Caco-2 (cell line): ENCODE data around the gene FHIT. TPM values are rescaled to one million over a fixed set of nuclear protein-coding genes. Genes with fewer than 3 reads are reported as not detected.
"Not testable (repeated sequence)": the region's sequence is repeated elsewhere in the genome, so short reads cannot be mapped to it uniquely, and the experiment has no call there.

ENCODE experiments used
- BruUV-seq: library from RNA; stranded (reverse); fragments of 400-500 nt; replicated peaks from 2 replicates; lab custom pipeline; 2021; lab: Mats Ljungman, UMichigan
- CTCF ChIA-PET: fragments of 300-600 bp; sonication (Branson Sonifier 250); formaldehyde crosslinking; loops from one replicate; lab custom pipeline; 2022; ENCODE audit warnings: antibody characterized with exemption; lab: Charles Lee
- POLR2A ChIA-PET: fragments of 300-600 bp; sonication (Branson Sonifier 250); formaldehyde crosslinking; loops from one replicate; lab custom pipeline; 2022; ENCODE audit warnings: antibody characterized with exemption; lab: Charles Lee
- DNase-seq, 2 experiments: peaks; one replicate each; pipeline versions ENCODE4 v3.0.0 to v3.0.0-alpha.2; 2020 to 2022
- H3K27me3 ChIP-seq: replicated peaks from 2 replicates; pipeline ENCODE4 v1.6.0; 2011; ENCODE audit warnings: low read length; ENCODE audit not compliant: control insufficient read depth, insufficient read depth
- H3K36me3 ChIP-seq: 2 replicates; pipeline ENCODE4 v1.5.1; 2011; ENCODE audit warnings: low read length; ENCODE audit not compliant: control insufficient read depth, insufficient read depth
- H3K4me1 ChIP-seq: fragments of 250-450 bp; sonication (Bioruptor Pico); 2 replicates; pipeline ENCODE4 v1.5.1; 2020; ENCODE audit warnings: mild to moderate bottlenecking
- H3K4me3 ChIP-seq: 2 replicates; pipeline ENCODE4 v1.5.1; 2011; ENCODE audit warnings: low read depth, mild to moderate bottlenecking, control low read depth, low read length
- H3K9me3 ChIP-seq: fragments of 250-450 bp; sonication (Bioruptor Pico); 2 replicates; pipeline ENCODE4 v1.5.1; 2020; ENCODE audit warnings: mild to moderate bottlenecking, moderate library complexity
- H3K27ac Mint-ChIP-seq: one replicate; pipeline ENCODE4 v1.8.0; 2022; ENCODE audit warnings: mixed read lengths; ENCODE audit not compliant: unreplicated experiment
- H3K27me3 Mint-ChIP-seq: one replicate; pipeline ENCODE4 v1.8.0; 2022; ENCODE audit warnings: mixed read lengths; ENCODE audit not compliant: insufficient read depth, unreplicated experiment
- H3K36me3 Mint-ChIP-seq: one replicate; pipeline ENCODE4 v1.8.0; 2022; ENCODE audit warnings: mild to moderate bottlenecking, mixed read lengths; ENCODE audit not compliant: insufficient read depth, unreplicated experiment
- H3K4me1 Mint-ChIP-seq: one replicate; pipeline ENCODE4 v1.8.0; 2022; ENCODE audit warnings: low read depth, mixed read lengths; ENCODE audit not compliant: unreplicated experiment
- H3K4me3 Mint-ChIP-seq: one replicate; pipeline ENCODE4 v1.8.0; 2022; ENCODE audit warnings: mild to moderate bottlenecking, moderate library complexity, mixed read lengths; ENCODE audit not compliant: unreplicated experiment
- H3K9me3 Mint-ChIP-seq: one replicate; pipeline ENCODE4 v1.8.0; 2022; ENCODE audit warnings: mixed read lengths; ENCODE audit not compliant: unreplicated experiment
- intact Hi-C: fragments of 100-400 bp; cut with micrococcal nuclease; formaldehyde crosslinking; loops from one replicate; pipeline ENCODE4 v1.10.0; 2022; ENCODE audit not compliant: unreplicated experiment
- total RNA-seq: library from RNA; stranded (reverse); gene quantifications from 2 replicates; pipeline ENCODE4 v1.2.3, GENCODE V29; 2022
- TF ChIP-seq, protein P1 (sequence below), 2 experiments: fragments of 200-600 bp in 1 of 2; IDR thresholded peaks; 1 replicate in 1 of 2; 2 replicates in 1 of 2; pipeline versions ENCODE4 v1.5.1 to v1.8.0; 2011 to 2022; ENCODE audit warnings: antibody characterized with exemption in 1 of 2, control low read depth in 1 of 2, inconsistent platforms in 1 of 2, low read depth in 1 of 2, low read length in 1 of 2, mild to moderate bottlenecking in 1 of 2, moderate library complexity in 1 of 2; ENCODE audit not compliant: insufficient read depth in 1 of 2, severe bottlenecking in 1 of 2, unreplicated experiment in 1 of 2

FHIT gene
- total RNA-seq, 1 experiment from 2014 or later: 8.3 TPM

DNA sequence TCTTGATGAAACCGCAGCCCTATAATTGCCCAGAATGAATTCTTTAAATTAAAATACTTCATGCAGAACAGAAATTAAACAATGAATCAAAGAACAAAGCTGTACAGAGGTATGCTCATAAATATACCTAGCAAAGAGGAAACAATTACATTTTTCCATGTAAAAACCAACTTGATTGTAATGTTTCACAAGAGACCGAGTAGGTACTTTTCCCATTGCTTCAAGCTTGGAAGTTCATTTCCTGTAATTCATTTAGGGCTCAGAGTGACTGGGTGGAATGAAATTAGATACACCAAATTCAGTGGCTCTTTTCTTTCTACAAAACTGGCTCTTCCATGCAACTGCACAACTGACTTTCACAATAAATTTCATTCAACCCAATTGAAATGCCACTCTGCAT lies 51.4 kb downstream of the FHIT start:
- intact Hi-C loops: no loop called here
- Mint-ChIP-seq H3K36me3 (no peaks in the 10 kb centered on the region), H3K4me3 (no peak overlapping the region), H3K4me1 (peaks cover 7% of the 10 kb centered on the region), H3K9me3 (no peaks in the 10 kb centered on the region), H3K27ac (no peak overlapping the region), H3K27me3 (no peaks in the 10 kb centered on the region)
- H3K27me3 ChIP-seq: no peaks in the 10 kb centered on the region
- DNase-seq: no peak
- H3K4me1 ChIP-seq: peaks cover 9% of the 10 kb centered on the region
- no peaks in the 10 kb centered on the region for H3K36me3 ChIP-seq
- BruUV-seq: no TSS peak
- ChIA-PET POLR2A (no interaction called here), CTCF (no interaction called here)
- H3K4me3 ChIP-seq: no peak overlapping the region
- TF ChIP-seq, protein P1, sequence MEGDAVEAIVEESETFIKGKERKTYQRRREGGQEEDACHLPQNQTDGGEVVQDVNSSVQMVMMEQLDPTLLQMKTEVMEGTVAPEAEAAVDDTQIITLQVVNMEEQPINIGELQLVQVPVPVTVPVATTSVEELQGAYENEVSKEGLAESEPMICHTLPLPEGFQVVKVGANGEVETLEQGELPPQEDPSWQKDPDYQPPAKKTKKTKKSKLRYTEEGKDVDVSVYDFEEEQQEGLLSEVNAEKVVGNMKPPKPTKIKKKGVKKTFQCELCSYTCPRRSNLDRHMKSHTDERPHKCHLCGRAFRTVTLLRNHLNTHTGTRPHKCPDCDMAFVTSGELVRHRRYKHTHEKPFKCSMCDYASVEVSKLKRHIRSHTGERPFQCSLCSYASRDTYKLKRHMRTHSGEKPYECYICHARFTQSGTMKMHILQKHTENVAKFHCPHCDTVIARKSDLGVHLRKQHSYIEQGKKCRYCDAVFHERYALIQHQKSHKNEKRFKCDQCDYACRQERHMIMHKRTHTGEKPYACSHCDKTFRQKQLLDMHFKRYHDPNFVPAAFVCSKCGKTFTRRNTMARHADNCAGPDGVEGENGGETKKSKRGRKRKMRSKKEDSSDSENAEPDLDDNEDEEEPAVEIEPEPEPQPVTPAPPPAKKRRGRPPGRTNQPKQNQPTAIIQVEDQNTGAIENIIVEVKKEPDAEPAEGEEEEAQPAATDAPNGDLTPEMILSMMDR (IDR thresholded peaks at IDR 0.05; ENCODE audit: insufficient read depth in 1 of 2, low read depth in 1 of 2, low read length in 1 of 2, severe bottlenecking in 1 of 2, unreplicated experiment in 1 of 2): no peak
- no peaks in the 10 kb centered on the region for H3K9me3 ChIP-seq

- H3K27me3 Mint-ChIP-seq: no peaks in the 10 kb centered on the region
- intact Hi-C loops: loop anchor here (1.0 kb wide), 1 partner anchor 55 kb away; no protein-coding TSS in a partner anchor
- CTCF ChIA-PET: no interaction called here
- POLR2A ChIA-PET: no interaction called here
- Histone ChIP-seq H3K36me3 (no peaks in the 10 kb centered on the region), H3K4me3 (no peak overlapping the region), H3K9me3 (no peaks in the 10 kb centered on the region), H3K27me3 (no peaks in the 10 kb centered on the region), H3K4me1 (peaks cover 16% of the 10 kb centered on the region)
- no peaks in the 10 kb centered on the region for H3K36me3 Mint-ChIP-seq
- H3K9me3 Mint-ChIP-seq: no peaks in the 10 kb centered on the region
- peak in 1 of 2 experiments; percentile 12 for DNase-seq
- peaks cover 19% of the 10 kb centered on the region for H3K4me1 Mint-ChIP-seq
- H3K27ac Mint-ChIP-seq: no peak overlapping the region
- BruUV-seq: no TSS peak
- no peak overlapping the region for H3K4me3 Mint-ChIP-seq
- TF ChIP-seq, protein P1 (IDR thresholded peaks at IDR 0.05; ENCODE audit: insufficient read depth in 1 of 2, low read depth in 1 of 2, low read length in 1 of 2, severe bottlenecking in 1 of 2, unreplicated experiment in 1 of 2): no peak
These were observed 56.2 kb downstream of the FHIT start for GRCh38 chr3:61194892-61195538.

GRCh38 chr3:61192222-61192621 lies 59.0 kb downstream of the FHIT start:
- no peaks in the 10 kb centered on the region for H3K9me3 Mint-ChIP-seq
- TF ChIP-seq, protein P1 (IDR thresholded peaks at IDR 0.05; ENCODE audit: insufficient read depth in 1 of 2, low read depth in 1 of 2, low read length in 1 of 2, severe bottlenecking in 1 of 2, unreplicated experiment in 1 of 2): no peak
- intact Hi-C loops: no loop called here
- H3K4me1 Mint-ChIP-seq: peaks cover 19% of the 10 kb centered on the region
- no peak for DNase-seq
- CTCF ChIA-PET: no interaction called here
- H3K27me3 Mint-ChIP-seq: no peaks in the 10 kb centered on the region
- Histone ChIP-seq H3K4me1 (peaks cover 16% of the 10 kb centered on the region), H3K27me3 (no peaks in the 10 kb centered on the region), H3K36me3 (no peaks in the 10 kb centered on the region), H3K4me3 (no peak overlapping the region), H3K9me3 (no peaks in the 10 kb centered on the region)
- H3K27ac Mint-ChIP-seq: no peak overlapping the region
- BruUV-seq: no TSS peak
- no peak overlapping the region for H3K4me3 Mint-ChIP-seq
- POLR2A ChIA-PET: no interaction called here
- H3K36me3 Mint-ChIP-seq: no peaks in the 10 kb centered on the region

- H3K27me3 Mint-ChIP-seq, DNase-seq, H3K4me3 Mint-ChIP-seq, BruUV-seq, POLR2A ChIA-PET, intact Hi-C loops, H3K27me3 ChIP-seq, H3K36me3 ChIP-seq, H3K27ac Mint-ChIP-seq, H3K9me3 ChIP-seq, H3K36me3 Mint-ChIP-seq, H3K4me3 ChIP-seq, CTCF ChIA-PET, H3K9me3 Mint-ChIP-seq: not testable (repeated sequence)
- H3K4me1 Mint-ChIP-seq: peaks cover 23% of the 10 kb centered on the region
- peaks cover 12% of the 10 kb centered on the region for H3K4me1 ChIP-seq
These were observed 61.0 kb downstream of the FHIT start for GRCh38 chr3:61190205-61190604.
